ENCODE results near the gene MED19.

The MED19 gene, protein sequence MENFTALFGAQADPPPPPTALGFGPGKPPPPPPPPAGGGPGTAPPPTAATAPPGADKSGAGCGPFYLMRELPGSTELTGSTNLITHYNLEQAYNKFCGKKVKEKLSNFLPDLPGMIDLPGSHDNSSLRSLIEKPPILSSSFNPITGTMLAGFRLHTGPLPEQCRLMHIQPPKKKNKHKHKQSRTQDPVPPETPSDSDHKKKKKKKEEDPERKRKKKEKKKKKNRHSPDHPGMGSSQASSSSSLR

GRCh38 chr11:57711414-57712255, at the start of gene MED19:
MED19 (minus strand) TSS chr11:57712215; CDS start chr11:57712179, 36 bp downstream.
- DNase-seq (ENCODE audit: low read depth), result peak; percentile 83
- peak within 1 kb of the TSS; percentile 96 for H3K4me3 ChIP-seq (ENCODE audit: low read depth, low read length)
- TF ChIP-seq, protein P1, sequence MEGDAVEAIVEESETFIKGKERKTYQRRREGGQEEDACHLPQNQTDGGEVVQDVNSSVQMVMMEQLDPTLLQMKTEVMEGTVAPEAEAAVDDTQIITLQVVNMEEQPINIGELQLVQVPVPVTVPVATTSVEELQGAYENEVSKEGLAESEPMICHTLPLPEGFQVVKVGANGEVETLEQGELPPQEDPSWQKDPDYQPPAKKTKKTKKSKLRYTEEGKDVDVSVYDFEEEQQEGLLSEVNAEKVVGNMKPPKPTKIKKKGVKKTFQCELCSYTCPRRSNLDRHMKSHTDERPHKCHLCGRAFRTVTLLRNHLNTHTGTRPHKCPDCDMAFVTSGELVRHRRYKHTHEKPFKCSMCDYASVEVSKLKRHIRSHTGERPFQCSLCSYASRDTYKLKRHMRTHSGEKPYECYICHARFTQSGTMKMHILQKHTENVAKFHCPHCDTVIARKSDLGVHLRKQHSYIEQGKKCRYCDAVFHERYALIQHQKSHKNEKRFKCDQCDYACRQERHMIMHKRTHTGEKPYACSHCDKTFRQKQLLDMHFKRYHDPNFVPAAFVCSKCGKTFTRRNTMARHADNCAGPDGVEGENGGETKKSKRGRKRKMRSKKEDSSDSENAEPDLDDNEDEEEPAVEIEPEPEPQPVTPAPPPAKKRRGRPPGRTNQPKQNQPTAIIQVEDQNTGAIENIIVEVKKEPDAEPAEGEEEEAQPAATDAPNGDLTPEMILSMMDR (conservative IDR thresholded peaks at IDR 0.05; ENCODE audit: low read depth, low read length), result no peak

DNA sequence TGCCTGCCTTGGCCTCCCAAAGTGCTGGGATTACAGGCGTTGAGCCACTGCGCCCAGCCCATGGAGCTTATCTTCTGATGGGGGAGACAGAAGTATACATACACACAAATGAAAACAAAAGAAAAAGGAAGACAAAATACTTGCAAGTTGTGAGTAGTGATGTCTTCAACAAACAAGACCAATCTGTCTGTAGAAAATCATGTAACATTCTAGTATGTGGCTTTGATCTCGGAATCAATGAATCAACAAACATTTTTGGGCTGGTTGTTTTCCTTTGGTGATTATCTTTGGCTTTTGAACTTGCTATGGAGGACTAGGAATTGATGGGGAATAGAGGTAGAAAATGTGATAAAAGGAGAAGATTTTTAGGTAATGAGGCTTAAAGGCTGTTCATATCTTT, 46.2 kb upstream of the MED19 start:
- TF ChIP-seq, protein P1 (conservative IDR thresholded peaks at IDR 0.05; ENCODE audit: low read depth, low read length), result no peak
- no peak for DNase-seq (ENCODE audit: low read depth)
- H3K4me3 ChIP-seq (ENCODE audit: low read depth, low read length), result no peak overlapping the region

GRCh38 chr11:57752954-57753353, 40.9 kb upstream of the MED19 start:
- no peak overlapping the region for H3K4me3 ChIP-seq (ENCODE audit: low read depth, low read length)
- no peak for DNase-seq (ENCODE audit: low read depth)
- TF ChIP-seq, protein P1 (conservative IDR thresholded peaks at IDR 0.05; ENCODE audit: low read depth, low read length), result no peak

GRCh38 chr11:57751676-57752253, 39.8 kb upstream of the MED19 start, which contains the start of gene BTBD18:
BTBD18 (minus strand) TSS chr11:57751819; CDS start chr11:57751188, 631 bp downstream.
- H3K4me3 ChIP-seq (ENCODE audit: low read depth, low read length), result no peak within 1 kb of the TSS
- TF ChIP-seq, protein P1 (conservative IDR thresholded peaks at IDR 0.05; ENCODE audit: low read depth, low read length), result peak; percentile 72
- peak; percentile 79 for DNase-seq (ENCODE audit: low read depth)

DNA sequence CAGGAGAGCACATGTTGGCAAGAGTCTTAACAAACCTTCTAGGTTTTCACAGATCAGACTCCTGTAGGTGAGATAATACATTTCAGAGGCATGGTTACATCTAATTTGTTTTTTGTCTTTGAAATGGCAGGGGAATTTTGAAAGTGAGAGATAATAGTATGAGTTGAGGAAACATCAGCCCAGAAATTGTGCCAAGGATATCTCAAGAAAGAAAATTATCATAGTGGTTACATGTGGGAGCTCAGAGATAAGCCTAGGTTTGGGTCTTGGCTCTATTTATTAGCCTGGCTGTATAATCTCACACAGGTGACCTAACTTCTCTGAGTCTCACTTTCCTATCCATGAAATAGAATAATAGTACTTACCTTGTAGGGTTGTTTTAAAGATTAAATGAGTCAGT, 39.2 kb upstream of the MED19 start:
- TF ChIP-seq, protein P1 (conservative IDR thresholded peaks at IDR 0.05; ENCODE audit: low read depth, low read length), result no peak
- no peak overlapping the region for H3K4me3 ChIP-seq (ENCODE audit: low read depth, low read length)
- DNase-seq (ENCODE audit: low read depth), result no peak

GRCh38 chr11:57746920-57747319, 34.9 kb upstream of the MED19 start:
- no peak overlapping the region for H3K4me3 ChIP-seq (ENCODE audit: low read depth, low read length)
- DNase-seq (ENCODE audit: low read depth), result no peak
- TF ChIP-seq, protein P1 (conservative IDR thresholded peaks at IDR 0.05; ENCODE audit: low read depth, low read length), result no peak
